HG03558 (cell line): ENCODE data around the gene WDR38.
"Not testable (repeated sequence)": the region's sequence is repeated elsewhere in the genome, so short reads cannot be mapped to it uniquely, and the experiment has no call there.

ENCODE experiments used
- ATAC-seq: cut with Tn5 transposase; IDR thresholded peaks from one replicate; pipeline ENCODE4 v1.9.1; 2021; ENCODE audit warnings: moderate number of reproducible peaks; ENCODE audit not compliant: unreplicated experiment; ENCODE audit errors: extremely low read depth

The WDR38 gene

DNA sequence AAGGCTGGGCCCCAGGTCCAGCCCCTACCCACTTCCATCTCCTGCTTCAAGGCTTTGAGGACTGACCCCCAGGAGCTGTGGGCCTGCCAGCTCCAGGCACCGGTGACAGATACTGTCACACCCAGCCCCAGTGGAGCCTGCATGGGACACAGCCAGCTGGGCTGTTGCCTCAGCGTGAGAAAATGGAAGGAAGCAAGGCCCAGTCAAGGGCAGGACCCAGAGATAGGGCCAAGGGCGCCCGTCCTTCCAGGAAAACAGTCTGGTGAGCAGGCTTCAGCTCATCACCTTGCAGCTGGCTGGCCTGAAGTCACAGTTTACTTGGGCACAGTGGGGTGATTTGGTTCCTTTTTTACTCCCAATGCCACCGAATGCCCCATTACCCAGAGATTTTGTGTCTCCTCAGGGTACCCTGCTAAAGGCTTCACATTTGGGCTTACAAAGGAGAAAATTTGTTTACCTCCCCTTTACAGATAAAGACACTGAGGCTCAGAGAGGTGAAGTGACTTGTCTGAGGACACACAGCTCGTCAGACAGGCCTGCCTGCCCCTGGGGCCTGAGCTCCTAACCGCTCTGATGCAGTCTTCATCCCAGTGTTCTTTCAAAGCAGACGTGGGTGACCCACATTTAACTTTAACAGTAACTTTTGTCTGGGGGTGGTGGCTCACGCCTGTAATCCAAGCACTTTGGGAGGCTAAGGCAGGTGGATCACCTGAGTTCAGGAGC, 21.5 kb upstream of the WDR38 start:
- no peak for ATAC-seq

GRCh38 chr9:124834591-124834990, 18.7 kb upstream of the WDR38 start:
- ATAC-seq = no peak

DNA sequence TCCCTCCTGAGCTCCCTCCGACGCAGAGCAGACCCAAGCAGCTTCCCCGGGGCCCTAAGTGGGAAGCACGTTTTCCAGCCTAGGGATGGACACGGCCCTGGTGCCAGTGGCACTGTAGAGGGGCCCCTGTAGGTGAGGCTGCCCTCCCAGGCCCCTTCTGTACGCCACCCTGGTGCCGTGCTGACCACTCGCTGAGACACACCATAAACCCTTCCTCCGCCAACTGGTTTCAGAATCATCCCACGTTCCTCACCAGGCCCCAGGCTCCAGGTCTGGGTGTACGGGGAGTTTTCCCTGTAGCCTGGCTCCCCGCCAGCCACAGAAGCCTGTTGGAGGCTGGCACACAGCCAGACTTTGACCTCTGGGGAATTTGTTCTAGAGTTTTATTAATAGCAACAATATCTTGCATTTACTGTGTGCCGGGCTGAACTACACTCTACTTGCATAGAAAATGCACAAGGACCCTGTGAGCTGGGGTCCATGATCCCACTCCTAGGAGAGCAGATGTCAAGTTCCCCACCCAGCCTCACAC, 18.2 kb upstream of the WDR38 start:
- no peak for ATAC-seq

DNA sequence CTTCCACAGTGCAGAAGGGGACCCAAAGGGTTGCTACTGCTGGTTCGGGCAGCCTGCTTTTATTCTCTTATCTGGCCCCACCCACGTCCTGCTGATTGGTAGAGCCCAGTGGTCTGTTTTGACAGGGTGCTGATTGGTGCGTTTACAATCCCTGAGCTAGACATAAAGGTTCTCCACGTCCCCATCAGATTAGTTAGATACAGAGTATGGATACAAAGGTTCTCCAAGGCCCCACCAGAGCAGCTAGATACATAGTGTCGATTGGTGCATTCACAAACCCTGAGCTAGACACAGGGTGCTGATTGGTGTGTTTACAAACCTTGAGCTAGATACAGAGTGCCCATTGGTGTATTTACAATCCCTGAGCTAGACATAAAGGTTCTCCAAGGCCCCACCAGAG, 15.1 kb upstream of the WDR38 start:
- ATAC-seq = not testable (repeated sequence)

GRCh38 chr9:124838567-124839275, 14.5 kb upstream of the WDR38 start:
- not testable (repeated sequence) for ATAC-seq

DNA sequence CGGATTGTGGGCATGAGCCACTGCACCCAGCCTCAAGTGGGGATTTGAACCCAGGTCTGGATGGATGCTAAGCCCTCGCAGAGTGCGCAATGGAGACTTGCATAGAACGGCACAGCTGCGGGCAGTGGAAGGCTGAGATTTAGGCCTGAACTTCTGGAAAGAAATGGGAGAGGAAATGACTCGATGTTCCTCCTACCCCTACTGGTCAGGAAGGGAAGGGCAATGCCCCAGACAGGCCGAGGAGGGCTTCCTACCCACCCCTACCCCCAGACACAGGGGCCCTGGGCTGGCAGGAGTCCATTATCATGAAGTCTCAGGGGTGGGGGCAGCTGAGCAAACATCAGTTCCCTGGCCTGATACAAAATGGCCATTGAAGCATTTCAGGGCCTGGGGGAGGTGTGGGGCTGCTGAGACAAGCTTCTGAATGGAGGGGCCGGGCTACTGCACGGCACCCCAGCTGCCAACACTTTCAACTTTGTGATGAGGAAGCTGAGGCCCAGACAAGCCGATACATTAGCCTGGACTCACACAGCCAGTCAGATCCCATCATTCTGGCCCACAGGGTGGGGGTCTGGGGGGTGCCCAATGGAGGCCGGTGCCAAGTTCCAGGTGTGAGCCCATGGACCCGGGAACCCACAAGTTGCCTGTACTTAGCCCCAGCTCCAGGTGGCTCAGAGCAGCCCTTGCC, 13.5 kb upstream of the WDR38 start:
- ATAC-seq = no peak

DNA sequence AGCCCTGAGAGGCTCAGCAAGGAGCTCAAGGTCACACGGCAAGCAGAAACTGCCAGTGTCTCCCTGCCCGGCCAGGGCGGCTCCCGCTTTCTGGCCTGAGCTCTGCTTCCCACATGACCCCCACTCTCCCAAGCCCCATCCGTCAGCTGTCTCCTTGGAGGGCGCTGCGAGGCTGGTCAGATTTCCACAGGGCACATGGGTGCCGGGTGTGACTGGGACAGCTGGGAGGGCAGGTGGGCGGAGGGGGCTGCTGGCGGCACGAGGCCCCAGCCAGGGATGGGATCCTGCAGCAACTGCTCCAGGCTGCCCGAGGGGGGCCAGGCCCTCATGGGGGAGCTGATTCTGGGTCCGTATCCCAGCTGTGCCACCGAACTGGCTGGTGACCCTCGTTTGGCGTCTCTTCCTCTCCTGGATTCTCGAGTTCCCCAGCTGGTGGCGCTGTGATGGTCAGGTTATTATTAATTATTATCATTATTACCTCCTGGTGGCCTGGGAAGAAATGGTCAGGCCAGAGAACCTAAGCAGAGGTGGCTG, 12.9 kb upstream of the WDR38 start:
- ATAC-seq = no peak

DNA sequence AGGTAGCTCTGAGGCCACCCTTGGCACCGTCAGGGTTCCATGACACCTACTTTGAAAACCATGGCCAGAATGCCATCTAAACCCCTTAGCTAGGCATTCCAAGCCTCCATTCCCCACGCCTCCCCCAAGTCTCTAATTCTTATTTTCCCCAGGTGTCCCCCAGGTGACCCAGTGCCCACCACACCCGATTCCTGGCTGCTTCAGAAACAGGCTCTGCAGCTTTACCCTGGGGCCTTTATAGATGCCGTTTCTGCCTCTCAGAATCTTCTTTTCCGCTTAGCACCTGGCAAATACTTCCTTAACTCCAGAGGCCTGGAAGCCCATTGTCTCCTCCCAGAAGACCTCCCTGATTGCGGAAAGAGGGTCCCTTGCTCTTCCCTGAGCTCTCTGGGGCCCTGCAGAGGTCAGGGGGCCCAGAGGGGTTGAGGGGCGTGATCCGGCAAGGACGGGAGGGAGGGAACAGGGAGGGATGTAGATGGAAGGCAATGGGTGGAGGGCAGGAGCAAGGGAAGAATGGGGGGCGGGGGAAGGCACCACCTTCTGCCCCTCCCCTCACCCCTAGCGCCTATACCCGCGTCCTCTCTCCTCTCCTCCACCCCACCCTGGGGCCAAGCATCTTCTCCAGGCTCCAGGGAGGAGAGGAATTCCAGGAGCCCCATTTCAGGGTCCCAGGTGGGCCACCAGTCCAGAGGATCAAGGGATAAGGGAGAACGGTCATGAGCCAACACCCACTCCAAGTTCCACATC, 12.0 kb upstream of the WDR38 start:
- no peak for ATAC-seq

DNA sequence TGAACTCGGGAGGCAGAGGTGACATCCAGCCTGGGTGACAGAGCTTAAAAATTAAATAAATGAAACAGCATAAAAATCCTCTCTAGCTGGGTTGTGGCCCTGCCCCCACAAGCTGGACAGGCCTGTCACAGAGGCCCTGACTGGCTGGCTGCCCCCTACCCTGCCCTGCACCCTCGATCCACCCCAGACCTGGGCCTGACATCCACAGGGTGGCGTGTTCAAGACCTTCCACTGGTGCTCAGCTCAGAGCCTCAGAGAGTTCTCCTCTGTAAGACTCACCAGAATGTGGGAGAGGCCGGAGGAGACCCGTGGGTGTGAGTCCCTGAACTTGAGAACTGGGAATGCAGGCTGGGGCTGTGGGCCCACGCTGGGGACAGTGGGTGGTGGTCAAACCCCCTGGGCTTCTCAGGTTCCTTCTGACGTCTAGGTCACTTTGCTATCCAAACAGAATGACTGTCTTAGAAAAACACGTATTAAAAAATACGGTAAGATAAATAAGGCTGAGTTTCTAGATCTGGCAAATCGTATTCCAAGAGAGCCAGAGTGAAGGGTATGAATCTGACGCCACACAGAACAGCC, 9.7 kb upstream of the WDR38 start:
- ATAC-seq = no peak

GRCh38 chr9:124844291-124844690, 9.0 kb upstream of the WDR38 start:
- no peak for ATAC-seq

DNA sequence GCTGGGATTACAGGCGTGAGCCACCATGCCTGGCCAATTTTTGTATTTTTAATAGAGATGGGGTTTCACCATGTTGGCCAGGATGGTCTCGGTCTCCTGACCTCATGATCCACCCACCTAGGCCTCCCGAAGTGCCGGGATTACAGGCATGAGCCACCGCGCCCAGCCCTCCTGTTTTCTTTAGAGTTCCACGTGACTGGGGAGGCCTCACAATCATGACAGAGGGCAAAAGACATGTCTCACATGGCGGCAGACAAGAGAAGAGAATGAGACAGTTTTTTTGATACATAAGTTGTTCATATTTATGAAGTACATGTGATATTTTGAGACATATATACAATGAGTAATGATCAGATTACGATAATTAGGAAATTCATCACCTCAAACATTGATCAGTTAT, 6.8 kb upstream of the WDR38 start:
- ATAC-seq = not testable (repeated sequence)

- no peak for ATAC-seq
These were observed 6.3 kb upstream of the WDR38 start for GRCh38 chr9:124846969-124847368.

GRCh38 chr9:124849801-124850200, 3.5 kb upstream of the WDR38 start:
- ATAC-seq = no peak

DNA sequence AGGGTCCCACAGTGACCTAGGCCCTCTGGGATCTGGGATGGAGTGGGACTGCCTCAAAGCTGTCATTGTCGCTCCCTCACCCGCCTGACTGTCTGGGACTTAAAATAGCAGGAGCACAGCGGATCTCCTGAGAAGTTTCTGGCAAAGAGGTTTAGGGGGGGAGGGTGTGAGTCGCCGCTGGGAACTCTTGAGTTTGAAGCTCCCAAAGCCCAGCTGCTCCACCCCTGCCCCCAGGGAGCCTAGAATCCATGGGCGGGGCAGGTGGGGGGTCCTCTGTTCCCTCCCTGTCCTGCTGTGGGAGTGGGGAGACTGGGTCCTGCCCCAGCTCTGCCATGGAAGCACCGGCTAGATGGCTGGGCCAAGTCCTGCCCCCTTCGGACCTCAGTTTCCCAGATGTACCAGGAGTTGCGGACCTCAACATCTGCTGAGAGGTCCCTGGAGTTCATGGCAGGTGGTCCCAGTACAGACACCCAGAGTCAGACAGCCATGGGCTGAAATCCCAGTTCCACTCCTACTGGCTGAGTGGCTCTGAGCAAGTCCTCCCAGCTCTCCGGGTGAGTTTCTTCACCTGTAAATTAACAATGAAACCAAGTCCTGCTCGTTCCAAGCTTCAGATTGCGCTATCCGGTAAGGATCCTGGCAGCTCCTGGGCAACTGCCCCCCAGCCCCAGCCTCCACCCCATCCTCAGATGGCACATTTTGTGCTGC, 985 bp upstream of the WDR38 start:
- ATAC-seq = no peak

- ATAC-seq = no peak
These were observed 414 bp downstream of the WDR38 start for GRCh38 chr9:124853605-124854143.

DNA sequence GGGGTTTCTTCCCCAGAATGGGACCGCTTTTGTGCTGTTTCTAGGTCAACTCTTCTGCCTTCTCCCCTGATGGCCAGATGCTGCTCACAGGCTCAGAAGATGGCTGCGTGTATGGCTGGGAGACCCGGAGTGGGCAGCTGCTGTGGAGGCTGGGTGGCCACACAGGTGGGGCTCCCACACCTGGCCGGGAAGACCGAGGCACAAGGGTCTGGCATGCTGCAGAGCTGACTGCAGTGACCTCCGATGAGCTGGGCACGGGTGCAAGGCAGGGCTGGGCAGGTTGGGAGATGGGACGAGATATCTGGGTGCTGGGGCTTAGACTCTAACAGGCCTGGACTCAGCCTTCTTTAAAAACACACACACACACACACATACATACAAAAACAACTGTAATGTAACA, 901 bp downstream of the WDR38 start:
- no peak for ATAC-seq

- no peak for ATAC-seq
These were observed 1.6 kb downstream of the WDR38 start for GRCh38 chr9:124854822-124855221.

GRCh38 chr9:124855566-124855943, 2.3 kb downstream of the WDR38 start:
- ATAC-seq = no peak
